ENCODE data around the gene PTX4.

DNA sequence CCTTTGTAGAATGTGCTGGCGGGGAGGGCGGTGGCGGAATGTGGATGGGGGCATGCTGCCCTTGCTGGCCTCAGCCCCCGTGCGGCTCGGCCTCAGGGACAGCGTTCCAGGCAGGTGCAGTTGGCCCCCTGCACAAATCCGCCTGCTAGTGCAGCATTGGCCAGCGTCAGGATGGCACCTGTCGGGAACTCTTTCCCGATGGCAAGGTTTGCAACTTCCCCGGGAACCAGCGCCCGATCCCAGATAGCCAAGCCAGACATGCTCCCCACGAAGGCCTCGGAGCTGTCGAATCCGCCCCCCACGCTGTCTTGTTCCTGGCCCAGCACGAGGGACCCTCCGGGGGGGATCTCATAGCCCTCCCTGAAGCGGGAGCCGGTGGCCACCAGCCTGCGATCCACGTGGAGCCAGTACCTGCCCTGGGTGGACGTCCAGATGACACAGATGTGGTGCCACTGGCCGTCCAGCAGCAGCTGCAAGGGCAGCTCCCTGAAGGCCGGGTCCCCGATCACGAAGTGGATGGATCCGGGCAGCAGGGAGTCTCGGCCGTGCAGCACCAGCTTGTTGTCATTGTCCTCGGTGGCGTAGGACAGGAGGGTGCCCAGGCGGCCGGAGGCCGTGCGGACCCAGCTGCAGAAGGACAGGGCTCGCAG lies 2.8 kb downstream of the PTX4 start:
- TF ChIP-seq, protein P1, sequence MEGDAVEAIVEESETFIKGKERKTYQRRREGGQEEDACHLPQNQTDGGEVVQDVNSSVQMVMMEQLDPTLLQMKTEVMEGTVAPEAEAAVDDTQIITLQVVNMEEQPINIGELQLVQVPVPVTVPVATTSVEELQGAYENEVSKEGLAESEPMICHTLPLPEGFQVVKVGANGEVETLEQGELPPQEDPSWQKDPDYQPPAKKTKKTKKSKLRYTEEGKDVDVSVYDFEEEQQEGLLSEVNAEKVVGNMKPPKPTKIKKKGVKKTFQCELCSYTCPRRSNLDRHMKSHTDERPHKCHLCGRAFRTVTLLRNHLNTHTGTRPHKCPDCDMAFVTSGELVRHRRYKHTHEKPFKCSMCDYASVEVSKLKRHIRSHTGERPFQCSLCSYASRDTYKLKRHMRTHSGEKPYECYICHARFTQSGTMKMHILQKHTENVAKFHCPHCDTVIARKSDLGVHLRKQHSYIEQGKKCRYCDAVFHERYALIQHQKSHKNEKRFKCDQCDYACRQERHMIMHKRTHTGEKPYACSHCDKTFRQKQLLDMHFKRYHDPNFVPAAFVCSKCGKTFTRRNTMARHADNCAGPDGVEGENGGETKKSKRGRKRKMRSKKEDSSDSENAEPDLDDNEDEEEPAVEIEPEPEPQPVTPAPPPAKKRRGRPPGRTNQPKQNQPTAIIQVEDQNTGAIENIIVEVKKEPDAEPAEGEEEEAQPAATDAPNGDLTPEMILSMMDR (IDR thresholded peaks at IDR 0.05; ENCODE audit: insufficient read depth, low read length, poor library complexity, severe bottlenecking), result no peak
- no peak for TF ChIP-seq EZH2phosphoT487 (conservative IDR thresholded peaks at IDR 0.05; ENCODE audit: low read length)

Measured in SU-DHL-6 (cell line).